HG02943 (cell line): ENCODE data around the gene ZNF830.
"Not testable (repeated sequence)": the region's sequence is repeated elsewhere in the genome, so short reads cannot be mapped to it uniquely, and the experiment has no call there.

Experiments used
- ATAC-seq: cut with Tn5 transposase; IDR thresholded peaks from one replicate; pipeline ENCODE4 v1.9.1; 2021; ENCODE audit warnings: mild to moderate bottlenecking, low read depth, moderate library complexity; ENCODE audit not compliant: unreplicated experiment

The ZNF830 gene

GRCh38 chr17:34989473-34989872, 28.1 kb downstream of the ZNF830 start:
- no peak for ATAC-seq

- no peak for ATAC-seq
These were observed 29.6 kb downstream of the ZNF830 start for GRCh38 chr17:34990921-34991365.

- no peak for ATAC-seq
These were observed 30.3 kb downstream of the ZNF830 start for GRCh38 chr17:34991606-34992005.

GRCh38 chr17:34993031-34993430, 31.7 kb downstream of the ZNF830 start:
- ATAC-seq: no peak

- no peak for ATAC-seq
These were observed 35.3 kb downstream of the ZNF830 start for GRCh38 chr17:34996422-34997285.

- ATAC-seq: no peak
These were observed 36.1 kb downstream of the ZNF830 start for GRCh38 chr17:34997355-34997862.

- no peak for ATAC-seq
These were observed 36.9 kb downstream of the ZNF830 start for GRCh38 chr17:34998205-34998604.

GRCh38 chr17:34999456-34999855, 38.1 kb downstream of the ZNF830 start:
- no peak for ATAC-seq

- not testable (repeated sequence) for ATAC-seq
These were observed 39.6 kb downstream of the ZNF830 start for GRCh38 chr17:35000965-35001364.

GRCh38 chr17:35001549-35001948, 40.2 kb downstream of the ZNF830 start:
- ATAC-seq: no peak

GRCh38 chr17:35002876-35003551, 41.7 kb downstream of the ZNF830 start:
- no peak for ATAC-seq

- no peak for ATAC-seq
These were observed 42.4 kb downstream of the ZNF830 start for GRCh38 chr17:35003778-35004177.

- no peak for ATAC-seq
These were observed 45.0 kb downstream of the ZNF830 start for GRCh38 chr17:35006345-35006744.

GRCh38 chr17:35006961-35007360, 45.6 kb downstream of the ZNF830 start:
- no peak for ATAC-seq

GRCh38 chr17:35010093-35010492, 48.8 kb downstream of the ZNF830 start:
- no peak for ATAC-seq

GRCh38 chr17:35011671-35012216, 50.4 kb downstream of the ZNF830 start:
- ATAC-seq: no peak
